NCI-H2107 treated with DMSO at 0.1 percent for 48 hours (cell line): ENCODE data around the gene SMIM17.
"Not testable (repeated sequence)": the region's sequence is repeated elsewhere in the genome, so short reads cannot be mapped to it uniquely, and the experiment has no call there.

Experiments
- DNase-seq: peaks from one replicate; lab custom pipeline; 2025; ENCODE audit not compliant: unreplicated experiment; lab: John Stamatoyannopoulos, UW

The SMIM17 gene

GRCh38 chr19:56654151-56654550 lies 11.2 kb downstream of the SMIM17 start:
- no peak for DNase-seq

- no peak for DNase-seq
These were observed 17.6 kb downstream of the SMIM17 start for GRCh38 chr19:56660381-56661107.

GRCh38 chr19:56661248-56661647 lies 18.3 kb downstream of the SMIM17 start:
- no peak for DNase-seq

GRCh38 chr19:56663931-56664500 lies 21.1 kb downstream of the SMIM17 start:
- no peak for DNase-seq

- no peak for DNase-seq
These were observed 21.6 kb downstream of the SMIM17 start for GRCh38 chr19:56664511-56664910.

GRCh38 chr19:56667311-56667870 lies 24.4 kb downstream of the SMIM17 start:
- no peak for DNase-seq

GRCh38 chr19:56668676-56669075 lies 25.7 kb downstream of the SMIM17 start:
- DNase-seq: no peak

- no peak for DNase-seq
These were observed 27.5 kb downstream of the SMIM17 start for GRCh38 chr19:56670401-56670960.

GRCh38 chr19:56670961-56671612 lies 28.1 kb downstream of the SMIM17 start:
- no peak for DNase-seq

- no peak for DNase-seq
These were observed 28.6 kb downstream of the SMIM17 start, which contains the start of gene ZNF835 for GRCh38 chr19:56671613-56671994. Gene ZNF835, minus strand, starts transcription at chr19:56671757. Its CDS starts 6,559 bp downstream, at chr19:56665198.

- not testable (repeated sequence) for DNase-seq
These were observed 29.7 kb downstream of the SMIM17 start for GRCh38 chr19:56672610-56673009.

GRCh38 chr19:56678205-56678604 lies 35.2 kb downstream of the SMIM17 start:
- no peak for DNase-seq

GRCh38 chr19:56681702-56682101 lies 38.7 kb downstream of the SMIM17 start:
- DNase-seq: no peak

GRCh38 chr19:56683116-56683515 lies 40.2 kb downstream of the SMIM17 start:
- no peak for DNase-seq

GRCh38 chr19:56687031-56687430 lies 44.1 kb downstream of the SMIM17 start:
- no peak for DNase-seq

GRCh38 chr19:56689198-56689597 lies 46.2 kb downstream of the SMIM17 start:
- DNase-seq: no peak

GRCh38 chr19:56690670-56691069 lies 47.7 kb downstream of the SMIM17 start:
- no peak for DNase-seq

- DNase-seq: no peak
These were observed 49.4 kb downstream of the SMIM17 start for GRCh38 chr19:56692206-56692895.

GRCh38 chr19:56699552-56699951 lies 56.6 kb downstream of the SMIM17 start:
- no peak for DNase-seq

GRCh38 chr19:56701895-56702294 lies 58.9 kb downstream of the SMIM17 start:
- no peak for DNase-seq

GRCh38 chr19:56705939-56706338 lies 63.0 kb downstream of the SMIM17 start:
- no peak for DNase-seq
